DOHH2 (cell line): ENCODE data around the gene COX7A2L.
"Not testable (repeated sequence)": the region's sequence is repeated elsewhere in the genome, so short reads cannot be mapped to it uniquely, and the experiment has no call there.

Source experiments
- H3F3A ChIP-seq: fragments of 200-600 bp; sonication (generic), shearing (Covaris generic); 2 replicates; pipeline ENCODE4 v1.6.0; 2016; ENCODE audit warnings: antibody characterized with exemption, mild to moderate bottlenecking; ENCODE audit not compliant: control insufficient read depth, insufficient read depth
- H3K27ac ChIP-seq: fragments of 200-600 bp; sonication (generic); 2 replicates; pipeline ENCODE4 v1.5.1; 2014; ENCODE audit warnings: low read depth, mild to moderate bottlenecking, low read length, moderate library complexity
- H3K27me3 ChIP-seq: fragments of 200-600 bp; sonication (generic); 2 replicates; pipeline ENCODE4 v1.6.1; 2014; ENCODE audit warnings: mild to moderate bottlenecking, low read length, mixed read lengths; ENCODE audit not compliant: control insufficient read depth
- H3K36me3 ChIP-seq: fragments of 200-600 bp; sonication (generic); 2 replicates; pipeline ENCODE4 v1.6.1; 2014; ENCODE audit warnings: mild to moderate bottlenecking, low read length, moderate library complexity, mixed read lengths; ENCODE audit not compliant: control insufficient read depth
- H3K4me1 ChIP-seq: fragments of 200-600 bp; sonication (generic); 2 replicates; pipeline ENCODE4 v1.6.1; 2014; ENCODE audit warnings: mild to moderate bottlenecking, low read length, mixed read lengths; ENCODE audit not compliant: control insufficient read depth
- H3K4me2 ChIP-seq: fragments of 200-600 bp; sonication (generic); 2 replicates; pipeline ENCODE4 v1.6.0; 2014; ENCODE audit warnings: mild to moderate bottlenecking, low read length, moderate library complexity
- H3K4me3 ChIP-seq: fragments of 200-600 bp; sonication (generic); 2 replicates; pipeline ENCODE4 v1.5.1; 2014; ENCODE audit warnings: mild to moderate bottlenecking, low read length, mixed read lengths
- H3K79me2 ChIP-seq: fragments of 200-600 bp; sonication (generic); 2 replicates; pipeline ENCODE4 v1.6.1; 2014; ENCODE audit warnings: mild to moderate bottlenecking, low read length, mixed read lengths; ENCODE audit not compliant: control insufficient read depth
- H3K9me2 ChIP-seq: fragments of 200-600 bp; sonication (generic); replicated peaks from 2 replicates; pipeline ENCODE4 v1.6.1; 2014; ENCODE audit warnings: mild to moderate bottlenecking, low read length, mixed read lengths; ENCODE audit not compliant: control insufficient read depth
- H3K9me3 ChIP-seq: fragments of 200-600 bp; sonication (generic); 2 replicates; pipeline ENCODE4 v1.6.1; 2014; ENCODE audit warnings: antibody characterized with exemption, low read length, mixed read lengths; ENCODE audit not compliant: control insufficient read depth, insufficient read depth
- H4K20me1 ChIP-seq: fragments of 200-600 bp; sonication (generic); 2 replicates; pipeline ENCODE4 v1.6.0; 2014; ENCODE audit warnings: low read depth, mild to moderate bottlenecking, antibody characterized with exemption, low read length, moderate library complexity; ENCODE audit not compliant: control insufficient read depth, insufficient read depth
- CTCF ChIP-seq: fragments of 200-600 bp; sonication (generic); IDR thresholded peaks from one replicate; pipeline ENCODE4 v1.5.1; 2014; ENCODE audit warnings: antibody characterized with exemption, mild to moderate bottlenecking, low read depth, low read length; ENCODE audit not compliant: poor library complexity, severe bottlenecking
- EZH2phosphoT487 ChIP-seq: fragments of 200-600 bp; sonication (generic); IDR thresholded peaks from 2 replicates; pipeline ENCODE4 v1.6.1; 2017; ENCODE audit warnings: borderline replicate concordance, mild to moderate bottlenecking, antibody characterized with exemption, low read length, moderate library complexity, mixed read lengths

Gene COX7A2L

GRCh38 chr2:42404676-42405075 is 43.7 kb upstream of the COX7A2L start:
- Histone ChIP-seq H3K9me3 (no peaks in the 10 kb centered on the region), H3K27ac (no peak overlapping the region), H3K4me1 (no peaks in the 10 kb centered on the region), H3K36me3 (no peaks in the 10 kb centered on the region), H3K4me2 (no peak overlapping the region), H3K27me3 (peaks cover 3% of the 10 kb centered on the region), H3K9me2 (no peaks in the 10 kb centered on the region), H3K4me3 (no peak overlapping the region), H4K20me1 (no peaks in the 10 kb centered on the region), H3K79me2 (no peaks in the 10 kb centered on the region), H3F3A (no peaks in the 10 kb centered on the region)
- TF ChIP-seq CTCF (no peak), EZH2phosphoT487 (no peak)

GRCh38 chr2:42401773-42402172 is 40.8 kb upstream of the COX7A2L start:
- Histone ChIP-seq H3K4me2 (no peak overlapping the region), H3K9me3 (no peaks in the 10 kb centered on the region), H3K4me3 (no peak overlapping the region), H3K79me2 (no peaks in the 10 kb centered on the region), H4K20me1 (no peaks in the 10 kb centered on the region), H3K27ac (no peak overlapping the region), H3K36me3 (no peaks in the 10 kb centered on the region), H3K27me3 (peaks cover 3% of the 10 kb centered on the region), H3F3A (no peaks in the 10 kb centered on the region), H3K4me1 (no peaks in the 10 kb centered on the region), H3K9me2 (no peaks in the 10 kb centered on the region)
- TF ChIP-seq CTCF (no peak), EZH2phosphoT487 (no peak)

GRCh38 chr2:42398052-42398451 is 37.0 kb upstream of the COX7A2L start:
- not testable (repeated sequence) for H4K20me1 ChIP-seq, H3K4me2 ChIP-seq, H3K4me3 ChIP-seq, H3K79me2 ChIP-seq, H3K9me3 ChIP-seq, H3K4me1 ChIP-seq, H3K27ac ChIP-seq, H3F3A ChIP-seq, H3K27me3 ChIP-seq, H3K36me3 ChIP-seq, H3K9me2 ChIP-seq

- not testable (repeated sequence) for H3K4me2 ChIP-seq, H3K36me3 ChIP-seq, H4K20me1 ChIP-seq, H3F3A ChIP-seq, H3K9me3 ChIP-seq, H3K27me3 ChIP-seq, H3K9me2 ChIP-seq, H3K4me1 ChIP-seq, H3K79me2 ChIP-seq, H3K4me3 ChIP-seq, H3K27ac ChIP-seq
Measured at GRCh38 chr2:42393320-42393719, 32.3 kb upstream of the COX7A2L start.
